ENCODE results near the gene GOSR1. TPM values are rescaled to one million over a fixed set of nuclear protein-coding genes. Genes with fewer than 3 reads are reported as not detected.
"Not testable (repeated sequence)": the region's sequence is repeated elsewhere in the genome, so short reads cannot be mapped to it uniquely, and the experiment has no call there.

GOSR1 gene
- polyA plus RNA-seq, 3 donors = 54.4 to 60.1 (median 58.8) TPM

- DNase-seq (ENCODE audit: low read depth in 3 of 3, low spot score in 2 of 3) = no peak
Observed at GRCh38 chr17:30541802-30542201, 64.6 kb downstream of the GOSR1 start.

- no peak for DNase-seq (ENCODE audit: low read depth in 3 of 3, low spot score in 2 of 3)
Observed at GRCh38 chr17:30543456-30543855, 66.2 kb downstream of the GOSR1 start.

GRCh38 chr17:30545024-30545423 lies 67.8 kb downstream of the GOSR1 start:
- no peak for DNase-seq (ENCODE audit: low read depth in 3 of 3, low spot score in 2 of 3)

- DNase-seq (ENCODE audit: low read depth in 3 of 3, low spot score in 2 of 3) = no peak
Observed at GRCh38 chr17:30547778-30548573, 70.8 kb downstream of the GOSR1 start.

- not testable (repeated sequence) for DNase-seq (ENCODE audit: low read depth in 3 of 3, low spot score in 2 of 3)
Observed at GRCh38 chr17:30549181-30549580, 72.0 kb downstream of the GOSR1 start.

GRCh38 chr17:30549864-30550511 lies 72.8 kb downstream of the GOSR1 start:
- no peak for DNase-seq (ENCODE audit: low read depth in 3 of 3, low spot score in 2 of 3)

GRCh38 chr17:30550512-30551273 lies 73.5 kb downstream of the GOSR1 start:
- DNase-seq (ENCODE audit: low read depth in 3 of 3, low spot score in 2 of 3) = no peak

GRCh38 chr17:30551274-30551995 lies 74.2 kb downstream of the GOSR1 start:
- DNase-seq (ENCODE audit: low read depth in 3 of 3, low spot score in 2 of 3) = not testable (repeated sequence)

- DNase-seq (ENCODE audit: low read depth in 3 of 3, low spot score in 2 of 3) = no peak
Observed at GRCh38 chr17:30551996-30552339, 74.8 kb downstream of the GOSR1 start.

- DNase-seq (ENCODE audit: low read depth in 3 of 3, low spot score in 2 of 3) = no peak
Observed at GRCh38 chr17:30552994-30553566, 75.9 kb downstream of the GOSR1 start.

GRCh38 chr17:30553823-30554440 lies 76.7 kb downstream of the GOSR1 start:
- DNase-seq (ENCODE audit: low read depth in 3 of 3, low spot score in 2 of 3) = not testable (repeated sequence)

GRCh38 chr17:30554839-30555751 lies 77.9 kb downstream of the GOSR1 start:
- DNase-seq (ENCODE audit: low read depth in 3 of 3, low spot score in 2 of 3) = no peak

- no peak for DNase-seq (ENCODE audit: low read depth in 3 of 3, low spot score in 2 of 3)
Observed at GRCh38 chr17:30555942-30556341, 78.7 kb downstream of the GOSR1 start.

GRCh38 chr17:30556374-30557332 lies 79.4 kb downstream of the GOSR1 start:
- no peak for DNase-seq (ENCODE audit: low read depth in 3 of 3, low spot score in 2 of 3)

GRCh38 chr17:30557916-30558685 lies 80.9 kb downstream of the GOSR1 start:
- DNase-seq (ENCODE audit: low read depth in 3 of 3, low spot score in 2 of 3) = no peak

- DNase-seq (ENCODE audit: low read depth in 3 of 3, low spot score in 2 of 3) = no peak
Observed at GRCh38 chr17:30558686-30559545, 81.7 kb downstream of the GOSR1 start.
